NCI-H2171 (cell line): ENCODE measurements around the gene LYRM4.

Experiments
- DNase-seq: peaks from one replicate; lab custom pipeline; 2025; lab: John Stamatoyannopoulos, UW

LYRM4 gene

DNA sequence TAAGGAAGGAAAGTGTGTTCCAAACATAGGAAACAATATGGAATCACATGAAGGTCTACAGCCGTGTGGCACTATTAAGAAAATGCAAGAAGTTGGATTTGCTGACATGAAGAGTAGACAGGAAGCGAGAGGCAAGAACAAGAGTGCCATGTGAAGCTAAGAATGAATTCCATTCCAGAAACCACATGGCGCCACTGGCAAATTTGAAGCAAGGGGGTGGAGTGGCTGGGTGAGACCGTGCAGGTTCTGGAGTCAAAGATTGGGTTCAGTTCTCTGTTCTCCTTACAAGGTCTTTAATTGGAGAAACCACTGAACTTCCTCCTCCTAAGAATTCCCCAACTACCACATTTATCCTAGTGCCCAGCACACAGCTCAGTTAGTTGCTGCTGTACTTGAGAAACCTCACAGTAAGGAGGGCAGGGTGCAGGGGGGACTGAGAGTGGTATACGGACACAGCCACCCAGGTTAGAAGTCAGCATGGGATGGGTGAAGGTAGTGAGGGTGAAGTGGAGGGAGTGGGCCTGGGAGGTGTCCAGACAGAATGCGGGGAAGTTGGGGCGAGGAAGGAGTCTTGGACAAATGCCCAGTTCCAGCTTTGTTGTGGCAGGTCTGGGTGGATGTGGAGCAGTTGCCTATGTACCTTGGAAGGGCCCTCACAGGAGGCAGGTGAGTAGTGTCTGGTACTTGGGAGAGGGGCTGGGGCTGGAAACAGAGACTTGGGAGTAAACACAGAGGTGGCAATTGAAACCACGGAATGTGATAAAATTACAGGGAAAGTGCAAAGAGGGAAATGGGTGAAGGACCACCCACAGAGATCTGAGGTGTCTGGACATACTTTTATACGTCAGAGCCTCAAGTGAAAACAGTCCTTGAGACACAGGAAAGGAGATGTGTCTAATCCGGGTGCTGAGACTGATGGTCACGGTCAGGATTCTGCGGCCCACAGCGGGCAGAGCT is 14.3 kb downstream of the LYRM4 start:
- DNase-seq: no peak

DNA sequence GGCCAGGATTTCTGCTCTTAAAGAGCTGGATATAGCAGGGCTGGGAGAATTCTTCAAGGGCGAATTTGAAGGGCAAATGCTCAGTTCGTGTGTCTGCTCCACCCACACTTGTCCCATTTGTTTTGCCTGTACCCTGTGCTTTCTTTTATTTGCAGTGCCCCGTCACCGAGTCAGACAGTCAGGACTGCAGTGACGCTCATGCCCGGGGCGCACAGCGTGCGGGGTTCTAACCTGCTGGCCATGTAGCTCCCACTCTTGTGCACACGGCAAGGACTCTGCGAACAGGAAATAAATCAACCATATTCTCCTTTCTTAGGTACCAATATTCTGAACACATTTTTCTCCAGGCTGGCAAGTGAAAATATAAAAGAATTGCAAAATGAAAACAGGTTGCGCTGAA is 17.7 kb downstream of the LYRM4 start:
- no peak for DNase-seq

DNA sequence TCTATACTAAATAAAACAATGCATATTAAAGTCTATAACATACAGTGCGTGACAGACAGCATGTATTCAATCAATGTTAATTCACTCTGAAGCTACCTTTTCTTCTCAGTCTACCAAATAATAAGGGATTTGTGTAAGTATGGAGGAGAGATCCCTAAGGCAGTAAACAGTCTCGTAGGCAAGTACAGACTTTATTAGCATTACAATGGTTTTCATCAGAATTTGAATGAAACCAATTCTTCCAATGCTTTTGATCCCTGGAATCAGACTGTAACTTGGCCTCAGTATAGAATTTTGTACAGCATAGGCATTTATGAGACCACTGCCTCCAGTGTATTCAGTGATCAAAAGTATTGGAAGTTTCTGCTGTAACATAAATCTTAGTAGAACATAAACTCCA is 19.5 kb downstream of the LYRM4 start:
- no peak for DNase-seq

DNA sequence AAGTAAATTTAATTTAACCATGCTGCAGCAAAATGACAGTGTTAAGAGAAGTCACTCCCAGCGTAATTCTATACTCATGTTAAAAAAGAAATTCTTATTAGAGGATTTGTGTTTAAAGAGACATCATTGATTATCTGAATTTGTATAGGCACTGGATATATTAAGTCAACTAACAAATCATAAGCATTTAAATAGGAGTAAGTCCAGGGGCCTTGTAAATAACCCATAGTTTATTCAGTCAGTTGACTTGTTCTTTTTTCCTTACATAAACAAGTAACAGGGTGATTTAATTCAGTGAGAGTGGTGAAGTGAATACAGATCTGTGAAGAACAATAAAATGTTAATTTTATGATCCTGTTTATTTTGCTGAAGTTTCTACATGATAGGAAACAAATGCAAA is 22.4 kb downstream of the LYRM4 start:
- no peak for DNase-seq

DNA sequence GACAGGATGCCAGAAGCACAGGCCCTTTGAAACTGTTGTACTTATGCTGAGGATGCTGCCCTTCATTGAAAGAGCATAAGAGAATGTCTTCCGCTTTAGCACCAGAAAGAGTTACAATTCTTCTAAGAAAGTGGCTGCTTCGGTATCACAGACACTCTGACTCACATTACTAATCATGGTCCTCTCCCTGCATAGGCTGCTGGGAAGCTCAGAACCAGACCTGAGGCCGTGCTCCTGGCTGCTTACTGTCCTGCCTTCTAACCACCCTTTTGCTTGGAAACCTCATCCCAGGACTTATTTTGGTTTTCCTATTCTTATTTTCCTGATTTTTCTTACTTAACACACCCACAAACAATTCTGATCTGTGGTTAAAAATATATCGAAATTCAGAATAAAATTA is 22.9 kb downstream of the LYRM4 start:
- DNase-seq: no peak

DNA sequence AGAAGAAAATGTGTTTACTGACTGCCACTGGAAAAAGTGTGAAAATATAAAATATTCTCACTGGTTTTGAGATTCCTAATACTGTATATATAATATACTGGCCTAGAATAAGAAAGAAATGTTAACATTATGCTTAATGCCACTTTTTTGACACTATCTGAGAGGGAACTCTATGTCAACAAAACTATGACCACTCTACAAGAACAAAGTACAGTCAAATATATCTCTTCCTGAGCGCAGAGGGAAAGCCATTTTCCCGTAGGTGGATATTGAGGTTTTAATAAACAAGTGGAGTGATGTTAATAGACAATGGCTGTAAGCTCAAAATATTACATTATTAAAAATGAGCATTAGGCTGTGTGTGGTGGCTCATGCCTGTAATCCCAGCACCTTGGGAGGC is 24.9 kb downstream of the LYRM4 start:
- DNase-seq: no peak

DNA sequence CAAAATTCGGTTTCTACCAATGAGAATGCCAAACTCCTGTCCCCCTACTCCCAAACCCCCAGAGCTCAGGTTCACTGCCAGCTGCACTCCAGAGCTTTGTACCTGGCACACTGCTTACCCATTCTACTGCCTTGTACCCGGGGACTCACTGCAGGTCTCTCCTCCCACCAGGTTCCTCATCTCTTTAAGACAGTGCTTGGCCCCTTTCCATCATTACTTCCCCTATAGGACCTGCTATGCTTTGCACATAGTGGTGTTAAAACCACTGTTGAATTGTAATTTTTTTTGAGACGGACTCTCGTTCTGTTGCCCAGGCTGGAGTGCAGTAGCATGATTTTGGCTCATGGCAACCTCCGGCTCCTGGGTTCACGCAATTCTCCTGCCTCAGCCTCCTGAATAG is 25.9 kb downstream of the LYRM4 start:
- no peak for DNase-seq

DNA sequence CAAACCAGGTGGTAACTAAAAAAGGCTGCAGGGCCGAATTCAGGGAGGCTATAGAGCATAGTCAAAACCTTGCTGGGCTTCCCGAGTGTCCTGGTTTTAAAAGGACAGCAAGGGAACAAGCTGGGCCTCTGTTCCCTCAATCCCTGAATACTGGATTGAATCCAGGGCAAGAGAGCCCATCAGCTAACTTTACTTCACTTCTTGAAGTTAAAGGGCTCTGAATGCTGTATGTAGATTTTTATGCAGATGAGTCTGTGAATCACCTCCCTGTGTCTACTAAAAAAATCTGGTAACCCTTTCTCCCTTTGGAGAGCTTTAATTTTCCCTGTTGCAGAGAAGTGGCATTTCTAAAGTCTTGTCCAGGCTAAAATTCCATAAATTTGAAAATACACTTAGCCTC is 29.5 kb downstream of the LYRM4 start:
- DNase-seq: no peak

DNA sequence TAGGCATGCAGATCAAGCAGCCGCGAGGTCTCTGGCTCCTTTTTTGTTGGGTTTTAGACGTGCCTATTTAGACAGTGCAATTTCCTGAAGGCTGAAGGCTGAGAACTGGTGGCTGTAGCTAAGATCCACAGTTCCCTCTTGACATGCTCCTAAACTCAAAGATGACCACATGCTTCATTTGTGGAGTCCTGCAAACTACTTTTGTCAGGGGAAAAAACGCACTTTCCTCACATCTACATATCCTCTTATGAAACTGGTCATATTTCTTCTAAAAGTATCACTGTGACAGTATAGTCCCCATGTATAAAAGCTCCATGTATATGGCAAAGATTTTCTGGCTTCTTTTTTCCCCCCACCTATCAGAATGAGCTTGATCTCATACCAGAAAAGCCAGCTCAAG is 30.7 kb downstream of the LYRM4 start:
- no peak for DNase-seq

DNA sequence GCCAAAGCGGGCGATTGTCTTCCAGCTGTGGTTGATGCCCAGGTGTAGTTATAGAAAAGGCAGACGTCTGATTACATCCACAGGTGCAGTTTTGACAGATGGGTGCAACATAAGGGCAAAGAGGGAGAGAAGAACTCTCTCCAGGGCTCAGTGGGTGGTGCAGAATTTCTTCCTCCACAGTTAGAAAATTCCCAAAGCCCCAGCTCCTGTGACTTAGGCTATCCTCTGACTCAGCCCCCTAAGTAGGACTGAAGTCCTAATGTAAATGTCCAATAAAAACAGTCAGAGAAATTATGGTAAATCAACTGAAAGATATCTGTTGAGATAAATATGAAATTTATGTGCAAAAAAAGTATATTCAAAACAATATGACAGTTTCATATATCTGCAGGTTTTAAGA is 31.4 kb downstream of the LYRM4 start:
- peak; percentile 1 for DNase-seq

DNA sequence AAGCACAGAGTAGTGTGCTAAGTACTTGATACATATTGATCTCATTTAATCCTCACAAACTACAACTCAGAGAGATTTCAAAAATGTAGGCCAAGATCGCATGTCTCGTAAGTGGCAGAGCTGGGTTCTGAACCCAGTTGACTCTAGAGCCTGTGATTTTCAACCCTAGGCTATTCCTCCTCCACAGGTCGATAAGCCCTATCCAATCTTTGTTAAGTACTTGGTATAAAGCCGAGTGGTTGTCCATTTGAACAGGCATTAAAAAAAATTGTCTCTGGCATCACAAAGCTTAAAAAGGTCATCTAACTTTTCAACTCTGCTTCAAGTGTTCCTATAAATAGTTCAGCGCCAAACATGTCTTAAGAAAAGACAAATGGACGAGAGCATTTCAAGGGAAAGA is 37.4 kb downstream of the LYRM4 start:
- no peak for DNase-seq

DNA sequence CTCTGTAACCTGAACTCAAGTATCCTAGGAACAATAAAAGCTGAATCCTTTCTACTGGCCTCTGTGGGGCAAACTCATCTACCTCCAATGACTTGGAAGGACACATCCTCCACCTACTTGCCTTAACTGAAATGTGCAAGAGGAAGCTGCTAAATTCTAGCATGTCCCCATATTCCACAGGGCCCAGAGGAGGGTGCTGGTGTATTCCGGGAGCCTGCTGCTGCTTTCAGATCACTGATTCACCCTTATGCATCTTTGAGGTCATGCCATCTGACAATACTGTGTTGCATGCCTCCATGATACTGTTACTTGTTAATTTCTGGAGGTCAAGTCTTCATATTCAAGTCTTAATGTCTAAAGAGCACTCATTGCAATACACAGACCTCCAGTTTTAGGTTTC is 40.3 kb downstream of the LYRM4 start:
- no peak for DNase-seq

DNA sequence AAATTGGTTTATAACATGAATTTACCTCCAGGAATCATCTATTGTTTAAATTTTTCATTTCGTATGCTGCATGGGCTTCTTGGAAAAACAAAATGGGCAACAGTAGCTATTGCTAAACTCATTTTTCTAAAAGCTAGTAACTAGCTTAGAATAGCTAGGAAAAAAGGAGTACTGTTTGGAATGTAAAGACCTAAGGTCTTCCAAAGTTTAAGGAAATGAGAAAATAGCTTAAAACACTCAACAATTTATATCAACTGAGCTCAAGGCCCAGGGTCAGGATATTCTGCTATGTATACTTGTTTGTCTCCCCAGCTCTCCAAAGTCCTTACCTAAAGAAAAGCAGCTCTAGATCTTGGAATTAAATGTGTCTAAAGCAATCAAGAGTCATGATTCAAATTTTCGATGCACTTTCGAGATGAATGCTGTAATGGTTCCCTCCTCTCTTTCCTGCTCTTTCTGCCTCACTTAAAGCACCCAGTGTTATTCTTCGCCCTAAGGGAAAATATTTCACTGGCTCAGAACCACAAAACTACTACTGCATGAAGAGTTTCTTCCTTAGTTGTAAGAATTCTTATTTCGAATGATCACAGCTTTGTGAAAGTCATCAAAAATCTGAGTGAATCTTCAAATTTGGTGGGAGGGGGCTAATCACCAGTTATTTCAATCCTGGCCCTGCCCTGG is 41.6 kb downstream of the LYRM4 start:
- DNase-seq: no peak

DNA sequence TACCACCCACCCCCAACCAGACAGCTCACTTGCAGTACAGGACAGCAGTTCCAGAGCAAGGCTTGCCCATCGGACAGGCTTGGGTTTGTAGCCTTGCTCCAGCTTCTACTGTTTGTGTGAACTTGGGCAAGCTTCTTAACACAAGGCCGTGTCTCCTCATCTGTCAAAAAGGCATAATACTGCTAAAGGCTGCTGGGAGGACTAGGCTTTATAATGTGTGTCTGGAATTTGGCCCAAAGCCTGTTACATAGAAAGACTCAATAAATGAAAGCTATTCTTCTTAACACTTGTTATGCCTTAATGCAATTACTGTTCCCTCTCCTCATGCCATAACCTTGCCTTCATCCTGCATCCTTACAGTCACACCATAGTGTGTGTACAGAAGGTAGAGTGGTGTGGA is 43.4 kb downstream of the LYRM4 start:
- DNase-seq: no peak

DNA sequence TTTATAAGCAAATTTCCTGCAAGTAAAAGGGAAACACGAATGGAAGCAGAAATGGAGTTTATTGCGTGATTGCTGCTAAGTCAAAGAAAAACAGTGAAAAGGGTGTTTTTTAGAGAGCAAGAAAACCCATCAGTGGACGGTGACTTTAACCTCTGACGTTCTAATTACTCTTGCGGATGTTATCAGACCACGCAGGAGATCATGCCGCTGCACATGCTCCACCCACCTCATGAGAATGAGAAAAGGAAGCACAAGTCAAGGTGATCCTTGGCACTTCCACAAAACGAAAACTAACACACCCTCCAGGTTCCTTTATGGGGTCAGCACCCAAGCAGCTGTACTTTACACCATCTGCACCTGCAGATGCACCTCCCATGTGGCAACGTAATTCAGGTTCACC is 45.0 kb downstream of the LYRM4 start:
- DNase-seq: no peak

DNA sequence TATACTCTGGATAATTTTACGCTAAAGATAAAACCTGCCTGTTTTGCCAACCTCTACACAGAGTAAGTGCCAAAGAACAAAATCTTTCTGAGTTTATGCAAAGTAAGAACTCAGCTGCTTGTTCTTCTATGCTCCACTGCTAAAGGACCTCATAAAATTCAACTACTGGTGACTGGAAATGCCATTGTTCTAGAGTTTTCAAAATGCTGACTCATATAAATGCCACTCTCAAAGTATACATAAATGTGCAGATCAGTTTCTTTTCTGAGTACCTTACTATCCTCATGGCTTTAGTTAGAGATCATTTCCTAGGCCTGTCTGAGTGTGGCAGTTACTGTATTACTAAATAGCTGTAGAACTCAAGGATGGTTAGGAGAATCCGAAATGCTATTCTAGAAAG is 45.6 kb downstream of the LYRM4 start:
- no peak for DNase-seq

DNA sequence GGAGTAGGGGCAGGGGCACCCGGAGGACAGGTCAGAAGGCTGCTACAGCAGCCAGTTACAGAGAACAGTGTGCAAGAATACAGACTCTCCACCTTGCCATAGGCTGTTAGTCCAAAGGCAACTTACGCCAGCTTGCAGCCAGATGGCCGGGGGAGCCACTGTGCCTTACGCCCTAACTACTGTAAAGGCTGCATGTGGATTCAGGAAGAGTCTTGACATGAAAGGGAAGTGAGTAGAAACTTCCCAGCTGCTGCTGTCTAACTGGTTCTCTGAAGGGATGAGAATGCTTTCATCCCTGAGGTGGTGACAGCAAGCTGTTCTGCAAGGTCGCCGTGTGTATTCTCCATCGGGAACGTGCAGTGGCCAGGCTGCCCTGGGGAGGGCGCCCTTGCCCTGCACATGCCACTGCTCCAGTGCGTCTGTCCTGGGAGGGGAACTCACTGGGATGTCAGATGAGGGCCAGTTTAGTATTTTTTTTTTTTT is 46.1 kb downstream of the LYRM4 start:
- peak; percentile 75 for DNase-seq

DNA sequence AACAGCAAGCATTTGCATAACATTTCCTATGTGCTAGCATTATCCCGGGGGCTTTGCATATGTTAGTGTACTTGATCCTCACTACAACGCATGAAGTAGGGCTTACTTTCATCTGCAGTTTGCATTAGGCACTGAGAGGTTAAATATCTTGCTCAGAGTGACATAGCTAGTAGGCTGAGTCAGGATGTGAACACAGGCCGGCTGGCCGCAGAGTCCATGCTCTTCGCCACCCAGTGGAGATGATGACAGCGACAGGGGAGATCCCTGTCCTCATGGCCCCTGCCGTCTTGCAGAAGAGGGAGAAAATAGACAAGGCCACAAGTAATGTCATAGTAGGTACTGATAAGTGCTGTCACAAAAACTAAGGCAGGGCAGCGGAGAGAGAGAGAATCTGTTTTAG is 46.9 kb downstream of the LYRM4 start:
- no peak for DNase-seq

DNA sequence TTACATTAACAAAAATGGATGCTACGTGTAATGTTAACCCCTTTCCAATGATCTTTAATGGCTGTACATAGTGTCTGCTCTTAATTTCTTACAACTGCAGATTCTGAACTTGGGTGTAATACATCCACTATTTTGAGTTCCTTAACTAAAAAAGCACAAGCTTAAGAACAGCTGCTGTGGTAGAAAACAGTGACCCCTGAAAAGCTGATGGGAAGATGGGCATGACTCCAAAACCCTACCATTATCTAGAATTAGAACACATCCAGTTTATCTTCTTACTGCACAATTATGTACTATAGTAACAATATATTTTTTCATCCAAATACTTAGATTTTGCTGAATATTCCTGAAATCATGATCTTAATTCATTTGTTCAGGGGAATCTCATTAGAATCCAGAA is 49.3 kb downstream of the LYRM4 start:
- DNase-seq: no peak

DNA sequence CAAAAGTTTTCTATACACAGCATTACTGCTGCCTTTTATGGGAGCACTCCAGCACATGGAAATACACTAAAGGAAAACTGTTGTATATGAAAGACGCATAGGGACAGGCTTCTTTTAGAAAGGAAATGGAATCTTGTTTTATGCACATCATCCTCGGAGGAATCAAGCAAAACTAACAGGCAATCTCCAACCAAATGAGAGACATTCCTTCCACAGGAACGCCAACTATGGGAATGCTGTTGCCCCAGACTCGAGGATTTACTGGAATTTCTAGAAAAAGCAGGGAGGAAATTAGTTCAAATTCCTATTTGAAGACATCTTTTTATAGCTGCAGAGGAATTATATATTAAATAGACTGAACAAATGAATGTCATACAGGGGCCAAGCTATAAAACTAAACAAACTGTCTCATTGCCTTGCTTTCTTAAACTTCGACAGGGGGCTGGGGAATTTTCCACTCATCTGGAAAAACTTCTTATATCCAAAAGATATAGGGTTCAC is 52.2 kb downstream of the LYRM4 start:
- DNase-seq: no peak

DNA sequence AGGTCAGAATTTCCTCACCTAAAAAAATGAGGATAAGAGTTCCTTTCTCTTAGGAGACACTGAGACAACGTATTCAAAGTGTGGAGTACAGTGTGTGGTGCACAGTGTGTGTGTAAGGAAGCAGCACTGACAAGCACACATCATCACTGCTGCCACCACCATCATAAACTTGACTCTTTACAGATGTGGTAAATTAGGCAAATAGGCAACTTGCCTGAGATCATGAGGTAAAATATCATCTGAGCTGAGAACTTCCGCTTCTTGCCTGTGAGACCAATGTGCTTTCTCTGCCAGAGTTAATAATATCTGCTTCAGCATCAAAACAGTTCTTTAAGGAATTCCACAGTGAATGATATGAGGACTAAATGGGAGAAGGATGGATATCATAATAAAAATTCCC is 52.7 kb downstream of the LYRM4 start:
- no peak for DNase-seq

DNA sequence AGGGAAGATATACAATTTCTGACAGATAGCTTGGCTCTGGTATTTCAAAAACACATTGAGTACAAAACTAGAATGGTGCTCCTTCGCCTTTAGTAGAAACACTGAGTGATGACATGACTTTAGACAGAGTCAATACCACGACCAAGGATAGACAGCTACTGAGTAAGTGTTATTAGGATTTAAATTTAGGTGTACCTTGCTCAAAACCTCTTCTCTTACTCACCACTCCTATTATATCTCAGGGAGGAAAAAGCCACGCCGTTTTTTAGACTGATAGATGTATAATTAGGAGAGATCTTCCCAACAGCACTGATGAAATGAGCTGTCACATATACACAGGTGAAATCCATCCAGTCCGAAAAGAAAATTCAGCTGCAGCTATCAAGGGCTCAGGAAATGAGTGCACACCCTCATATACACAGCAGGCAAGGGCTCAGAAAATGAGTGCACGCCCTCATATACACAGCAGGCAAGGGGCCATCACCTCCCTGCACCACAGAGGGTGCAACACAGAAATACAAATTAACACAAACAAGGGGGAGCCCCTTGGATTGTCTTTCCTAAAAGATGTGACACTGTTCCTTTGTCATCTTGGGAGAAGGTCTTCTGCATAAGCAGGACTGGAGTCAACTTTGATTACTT is 53.7 kb downstream of the LYRM4 start:
- DNase-seq: no peak
